Spinal cord (tissue), 10 donors: ENCODE results near the gene ESR1. TPM values are rescaled to one million over a fixed set of nuclear protein-coding genes. Genes with fewer than 3 reads are reported as not detected.
"Not testable (repeated sequence)": the region's sequence is repeated elsewhere in the genome, so short reads cannot be mapped to it uniquely, and the experiment has no call there.

ENCODE experiments used
- DNase-seq, 6 donors: peaks; one replicate each; pipeline versions ENCODE4 v3.0.0 to v3.0.0-alpha.2; 2013 to 2015; ENCODE audit warnings: low spot score in 6 of 6, low read depth in 4 of 6
- H3K27ac ChIP-seq: one replicate; pipeline ENCODE4 v1.5.1; 2013; ENCODE audit warnings: low read depth, low read length, control low read depth
- H3K27me3 ChIP-seq: one replicate; pipeline ENCODE4 v1.6.1; 2013; ENCODE audit warnings: low read length; ENCODE audit not compliant: control insufficient read depth, insufficient read depth
- H3K36me3 ChIP-seq: one replicate; pipeline ENCODE4 v1.6.1; 2013; ENCODE audit warnings: low read length; ENCODE audit not compliant: control insufficient read depth, insufficient read depth
- H3K4me1 ChIP-seq: one replicate; pipeline ENCODE4 v1.6.1; 2013; ENCODE audit warnings: low read length; ENCODE audit not compliant: control insufficient read depth, insufficient read depth
- H3K4me3 ChIP-seq: one replicate; pipeline ENCODE4 v1.5.1; 2013; ENCODE audit warnings: low read depth, low read length, control low read depth
- H3K9me3 ChIP-seq: one replicate; pipeline ENCODE4 v1.6.1; 2013; ENCODE audit warnings: low read length; ENCODE audit not compliant: control insufficient read depth, insufficient read depth
- WGBS: methylation state at CpG from one replicate; pipeline ENCODE4 v1.1.5; 2013; ENCODE audit warnings: missing lambda C conversion rate; ENCODE audit not compliant: insufficient coverage; 5-methylcytosine and 5-hydroxymethylcytosine counted together
- polyA plus RNA-seq, 2 donors: library from polyadenylated mRNA; unstranded; fragments of 120-200 nt; gene quantifications; one replicate each; pipeline ENCODE4 v1.2.1, GENCODE V29; 2013; ENCODE audit not compliant: insufficient read length in 2 of 2
- total RNA-seq, 2 donors: library from RNA; depleted of rRNA in 1 of 2; stranded (reverse); fragments of 120-200 nt in 1 of 2; fragments of >200 nt in 1 of 2; gene quantifications; one replicate each; pipeline versions ENCODE4 v1.2.3 to v1.2.4, GENCODE V29; 2013 to 2014
- donor health status: healthy.

ESR1 gene
- total and polyA plus RNA-seq, 4 donors, result 0.20 to 1.6 (median 0.64) TPM

GRCh38 chr6:151876122-151876521 lies 68.6 kb downstream of the ESR1 start:
- H3K4me1 ChIP-seq, result no peaks in the 10 kb centered on the region
- 83% methylated on average over 5 of the region's 6 CpGs for WGBS
- DNase-seq, result no peak

GRCh38 chr6:151877458-151877857 lies 70.0 kb downstream of the ESR1 start:
- DNase-seq, result no peak
- 100% methylated on average over 1 of the region's 3 CpGs for WGBS
- no peak overlapping the region for H3K27ac ChIP-seq
- no peaks in the 10 kb centered on the region for H3K27me3 ChIP-seq
- no peak overlapping the region for H3K4me3 ChIP-seq
- H3K36me3 ChIP-seq, result no peaks in the 10 kb centered on the region
- H3K4me1 ChIP-seq, result no peaks in the 10 kb centered on the region
- no peaks in the 10 kb centered on the region for H3K9me3 ChIP-seq

More at GRCh38 chr6:151876122-151876521, 68.6 kb downstream of the ESR1 start:
- Histone ChIP-seq H3K36me3 (no peaks in the 10 kb centered on the region), H3K9me3 (no peaks in the 10 kb centered on the region), H3K27me3 (no peaks in the 10 kb centered on the region), H3K4me3 (no peak overlapping the region), H3K27ac (no peak overlapping the region)

- Histone ChIP-seq H3K27ac (no peak overlapping the region), H3K27me3 (no peaks in the 10 kb centered on the region), H3K36me3 (no peaks in the 10 kb centered on the region), H3K9me3 (no peaks in the 10 kb centered on the region), H3K4me1 (no peaks in the 10 kb centered on the region), H3K4me3 (no peak overlapping the region)
- DNase-seq, result no peak
- 100% methylated on average over 1 of the region's 1 CpG for WGBS
Measured at GRCh38 chr6:151881231-151881630, 73.7 kb downstream of the ESR1 start.

GRCh38 chr6:151882206-151882605 lies 74.7 kb downstream of the ESR1 start:
- H3K4me3 ChIP-seq, result no peak overlapping the region
- no peak overlapping the region for H3K27ac ChIP-seq
- H3K36me3 ChIP-seq, result no peaks in the 10 kb centered on the region
- WGBS, result 89% methylated on average over 3 of the region's 5 CpGs
- no peaks in the 10 kb centered on the region for H3K27me3 ChIP-seq
- no peaks in the 10 kb centered on the region for H3K9me3 ChIP-seq
- DNase-seq, result no peak
- no peaks in the 10 kb centered on the region for H3K4me1 ChIP-seq

- Histone ChIP-seq H3K9me3 (no peaks in the 10 kb centered on the region), H3K4me3 (no peak overlapping the region), H3K4me1 (no peaks in the 10 kb centered on the region), H3K27me3 (no peaks in the 10 kb centered on the region), H3K36me3 (no peaks in the 10 kb centered on the region), H3K27ac (no peak overlapping the region)
- 83% methylated on average over 2 of the region's 4 CpGs for WGBS
- DNase-seq, result no peak
Measured at GRCh38 chr6:151885234-151885633, 77.8 kb downstream of the ESR1 start.

GRCh38 chr6:151891524-151891923 lies 84.0 kb downstream of the ESR1 start:
- peaks cover 2% of the 10 kb centered on the region for H3K9me3 ChIP-seq
- DNase-seq, result no peak
- H3K27me3 ChIP-seq, result no peaks in the 10 kb centered on the region
- no CpG with 5 or more reads among the region's 3 CpGs for WGBS
- H3K27ac ChIP-seq, result no peak overlapping the region
- no peaks in the 10 kb centered on the region for H3K36me3 ChIP-seq
- no peak overlapping the region for H3K4me3 ChIP-seq
- no peaks in the 10 kb centered on the region for H3K4me1 ChIP-seq

- not testable (repeated sequence) for H3K27ac ChIP-seq, H3K4me1 ChIP-seq, DNase-seq, H3K9me3 ChIP-seq, H3K27me3 ChIP-seq, H3K36me3 ChIP-seq, H3K4me3 ChIP-seq
- WGBS, result 25% methylated on average over 1 of the region's 3 CpGs
Measured at GRCh38 chr6:151894426-151894825, 86.9 kb downstream of the ESR1 start.

- H3K27ac ChIP-seq, H3K4me3 ChIP-seq: not testable (repeated sequence)
- WGBS, result no CpG with 5 or more reads among the region's 33 CpGs
Measured at GRCh38 chr6:151899221-151899620, 91.7 kb downstream of the ESR1 start.

GRCh38 chr6:151899796-151900195 lies 92.3 kb downstream of the ESR1 start:
- H3K27me3 ChIP-seq, H3K27ac ChIP-seq, DNase-seq, H3K4me3 ChIP-seq, H3K4me1 ChIP-seq, H3K36me3 ChIP-seq, H3K9me3 ChIP-seq: not testable (repeated sequence)
- 97% methylated on average over 9 of the region's 15 CpGs for WGBS

More at GRCh38 chr6:151899221-151899620, 91.7 kb downstream of the ESR1 start:
- H3K27me3 ChIP-seq, DNase-seq, H3K9me3 ChIP-seq, H3K4me1 ChIP-seq, H3K36me3 ChIP-seq: not testable (repeated sequence)

GRCh38 chr6:151900256-151900655 lies 92.8 kb downstream of the ESR1 start:
- no peaks in the 10 kb centered on the region for H3K36me3 ChIP-seq
- H3K27me3 ChIP-seq, result no peaks in the 10 kb centered on the region
- no peak for DNase-seq
- no peaks in the 10 kb centered on the region for H3K4me1 ChIP-seq
- WGBS, result no CpG with 5 or more reads among the region's 2 CpGs
- H3K9me3 ChIP-seq, result no peaks in the 10 kb centered on the region
- no peak overlapping the region for H3K27ac ChIP-seq
- H3K4me3 ChIP-seq, result no peak overlapping the region
